Vagina (tissue), 2 donors: Measurements from ENCODE around the gene LDLRAD3. TPM values are rescaled to one million over a fixed set of nuclear protein-coding genes. Genes with fewer than 3 reads are reported as not detected.

Experiments
- DNase-seq, 2 donors: peaks; one replicate each; pipeline ENCODE4 v3.0.0-alpha.2; 2017; ENCODE audit errors: extremely low spot score in 2 of 2
- H3K27ac ChIP-seq: fragments of 200-600 bp; sonication (generic); one replicate; pipeline ENCODE4 v1.5.1; 2019
- H3K27me3 ChIP-seq: fragments of 200-600 bp; sonication (generic); one replicate; pipeline ENCODE4 v1.5.1; 2019
- H3K36me3 ChIP-seq, 2 donors: fragments of 200-600 bp; sonication (generic); one replicate each; pipeline ENCODE4 v1.5.1; 2017 to 2019
- H3K4me1 ChIP-seq: fragments of 200-600 bp; sonication (generic); one replicate; pipeline ENCODE4 v1.5.1; 2019
- H3K4me3 ChIP-seq, 2 donors: fragments of 200-600 bp; sonication (generic); 1 replicate in 1 of 2; 2 replicates in 1 of 2; pipeline ENCODE4 v1.5.1; 2016 to 2019
- H3K9me3 ChIP-seq: fragments of 200-600 bp; sonication (generic); one replicate; pipeline ENCODE4 v1.5.1; 2019
- POLR2A ChIP-seq, 2 donors: fragments of 450-650 bp; IDR thresholded peaks; one replicate each; pipeline ENCODE4 v1.6.1; 2017; ENCODE audit warnings: antibody characterized with exemption in 2 of 2, mild to moderate bottlenecking in 2 of 2, moderate library complexity in 2 of 2
- POLR2AphosphoS5 ChIP-seq, 2 donors: sonication (generic); formaldehyde crosslinking; IDR thresholded peaks; one replicate each; pipeline ENCODE4 v1.9.0; 2017; ENCODE audit warnings: antibody characterized with exemption in 2 of 2, mild to moderate bottlenecking in 2 of 2, low read depth in 1 of 2; ENCODE audit not compliant: insufficient read depth in 1 of 2
- intact Hi-C: fragments of 100-400 bp; cut with DNase I; formaldehyde crosslinking; loops from one replicate; pipeline ENCODE4 v1.15.1; 2023
- total RNA-seq: library from RNA; depleted of rRNA; stranded (reverse); fragments of >200 nt; gene quantifications from one replicate; pipeline ENCODE4 v1.2.3, GENCODE V29; 2016
- TF ChIP-seq, protein P1 (sequence below), 3 experiments: fragments of 450-650 bp in 2 of 3; fragments of 200-600 bp in 1 of 3; sonication (generic) in 1 of 3; IDR thresholded peaks; one replicate each; pipeline ENCODE4 v1.5.1; 2017 to 2019; ENCODE audit warnings: antibody characterized with exemption in 3 of 3, mild to moderate bottlenecking in 2 of 3, moderate library complexity in 2 of 3

Gene LDLRAD3
- total RNA-seq, 1 donor from 2014 or later: 34.4 TPM

GRCh38 chr11:36086366-36086765 is 142.5 kb downstream of the LDLRAD3 start:
- Histone ChIP-seq H3K9me3 (no peaks in the 10 kb centered on the region), H3K27me3 (no peaks in the 10 kb centered on the region), H3K4me3 (no peak overlapping the region), H3K27ac (no peak overlapping the region), H3K36me3 (peaks cover 0 to 16% of the 10 kb centered on the region in 2 donors), H3K4me1 (peaks cover 8% of the 10 kb centered on the region)
- intact Hi-C loops: no loop called here
- TF ChIP-seq POLR2AphosphoS5 (IDR thresholded peaks at IDR 0.05; ENCODE audit: insufficient read depth in 1 of 2, low read depth in 1 of 2) (no peak), POLR2A (IDR thresholded peaks at IDR 0.05) (no peak)
- TF ChIP-seq, protein P1, sequence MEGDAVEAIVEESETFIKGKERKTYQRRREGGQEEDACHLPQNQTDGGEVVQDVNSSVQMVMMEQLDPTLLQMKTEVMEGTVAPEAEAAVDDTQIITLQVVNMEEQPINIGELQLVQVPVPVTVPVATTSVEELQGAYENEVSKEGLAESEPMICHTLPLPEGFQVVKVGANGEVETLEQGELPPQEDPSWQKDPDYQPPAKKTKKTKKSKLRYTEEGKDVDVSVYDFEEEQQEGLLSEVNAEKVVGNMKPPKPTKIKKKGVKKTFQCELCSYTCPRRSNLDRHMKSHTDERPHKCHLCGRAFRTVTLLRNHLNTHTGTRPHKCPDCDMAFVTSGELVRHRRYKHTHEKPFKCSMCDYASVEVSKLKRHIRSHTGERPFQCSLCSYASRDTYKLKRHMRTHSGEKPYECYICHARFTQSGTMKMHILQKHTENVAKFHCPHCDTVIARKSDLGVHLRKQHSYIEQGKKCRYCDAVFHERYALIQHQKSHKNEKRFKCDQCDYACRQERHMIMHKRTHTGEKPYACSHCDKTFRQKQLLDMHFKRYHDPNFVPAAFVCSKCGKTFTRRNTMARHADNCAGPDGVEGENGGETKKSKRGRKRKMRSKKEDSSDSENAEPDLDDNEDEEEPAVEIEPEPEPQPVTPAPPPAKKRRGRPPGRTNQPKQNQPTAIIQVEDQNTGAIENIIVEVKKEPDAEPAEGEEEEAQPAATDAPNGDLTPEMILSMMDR (IDR thresholded peaks at IDR 0.05): no peak
- DNase-seq: no peak

DNA sequence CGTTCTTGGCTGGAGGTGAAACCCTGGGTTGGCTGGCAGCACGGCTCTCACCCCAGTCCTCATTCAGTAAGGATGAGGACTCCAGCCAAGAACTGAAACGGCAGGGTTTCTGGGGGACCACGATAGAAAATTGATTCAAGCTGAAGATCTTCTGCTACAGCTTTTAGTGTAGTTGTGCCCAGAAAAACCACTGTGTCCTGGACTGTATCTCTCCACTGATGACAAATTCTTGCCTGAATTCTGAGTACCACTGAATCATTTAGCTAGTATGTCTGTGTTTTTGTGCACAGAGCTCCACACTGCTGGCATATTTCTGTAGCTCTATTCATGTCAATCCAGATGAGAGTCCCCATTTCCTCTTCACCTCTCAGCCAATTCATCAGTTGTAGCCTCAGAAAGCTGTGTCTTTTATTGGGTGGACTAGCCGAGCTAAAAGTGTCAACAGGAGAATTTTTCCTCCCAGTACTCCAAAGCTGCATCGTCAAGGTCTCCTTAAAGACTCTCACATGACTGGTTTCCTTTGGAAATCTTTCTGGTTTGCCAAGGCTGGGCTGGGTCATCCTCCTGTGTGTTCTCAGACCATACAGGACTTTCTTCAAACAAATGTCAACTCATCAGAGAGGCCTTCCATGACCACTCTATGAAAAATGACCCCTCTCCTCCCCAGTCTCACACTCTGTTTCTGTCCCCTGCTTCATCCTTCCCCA is 144.6 kb downstream of the LDLRAD3 start:
- peaks cover 0 to 7% of the 10 kb centered on the region in 2 donors for H3K36me3 ChIP-seq
- no peaks in the 10 kb centered on the region for H3K9me3 ChIP-seq
- H3K27me3 ChIP-seq: no peaks in the 10 kb centered on the region
- H3K27ac ChIP-seq: no peak overlapping the region
- TF ChIP-seq, protein P1 (IDR thresholded peaks at IDR 0.05): no peak
- no peak for TF ChIP-seq POLR2AphosphoS5 (IDR thresholded peaks at IDR 0.05; ENCODE audit: insufficient read depth in 1 of 2, low read depth in 1 of 2)
- TF ChIP-seq POLR2A (IDR thresholded peaks at IDR 0.05): no peak
- intact Hi-C loops: no loop called here
- peaks cover 8% of the 10 kb centered on the region for H3K4me1 ChIP-seq
- H3K4me3 ChIP-seq: no peak overlapping the region
- DNase-seq: no peak

GRCh38 chr11:36089920-36090319 is 146.1 kb downstream of the LDLRAD3 start:
- Histone ChIP-seq H3K4me1 (peaks cover 8% of the 10 kb centered on the region), H3K27ac (no peak overlapping the region), H3K27me3 (no peaks in the 10 kb centered on the region), H3K4me3 (no peak overlapping the region), H3K36me3 (peaks cover 0 to 11% of the 10 kb centered on the region in 2 donors), H3K9me3 (no peaks in the 10 kb centered on the region)
- intact Hi-C loops: no loop called here
- no peak for TF ChIP-seq POLR2A (IDR thresholded peaks at IDR 0.05)
- TF ChIP-seq POLR2AphosphoS5 (IDR thresholded peaks at IDR 0.05; ENCODE audit: insufficient read depth in 1 of 2, low read depth in 1 of 2): no peak
- TF ChIP-seq, protein P1 (IDR thresholded peaks at IDR 0.05): no peak
- DNase-seq: no peak

- peaks cover 0 to 12% of the 10 kb centered on the region in 2 donors for H3K36me3 ChIP-seq
Observed at GRCh38 chr11:36090356-36091109, 146.7 kb downstream of the LDLRAD3 start.

More at GRCh38 chr11:36090356-36091109, 146.7 kb downstream of the LDLRAD3 start:
- DNase-seq: no peak
- intact Hi-C loops: no loop called here
- Histone ChIP-seq H3K4me1 (peaks cover 8% of the 10 kb centered on the region), H3K27me3 (no peaks in the 10 kb centered on the region), H3K9me3 (no peaks in the 10 kb centered on the region), H3K4me3 (no peak overlapping the region), H3K27ac (no peak overlapping the region)
- TF ChIP-seq POLR2A (IDR thresholded peaks at IDR 0.05): no peak
- TF ChIP-seq, protein P1 (IDR thresholded peaks at IDR 0.05): no peak
